Activated T-cell treated with anti-CD3 and anti-CD28 coated beads for 48 hours (primary cell): Measurements from ENCODE around the gene CD109.
"Not testable (repeated sequence)": the region's sequence is repeated elsewhere in the genome, so short reads cannot be mapped to it uniquely, and the experiment has no call there.

ENCODE experiments used
- DNase-seq: peaks from one replicate; pipeline ENCODE4 v3.0.0-alpha.2; 2020; ENCODE audit warnings: low read depth

The CD109 gene

DNA sequence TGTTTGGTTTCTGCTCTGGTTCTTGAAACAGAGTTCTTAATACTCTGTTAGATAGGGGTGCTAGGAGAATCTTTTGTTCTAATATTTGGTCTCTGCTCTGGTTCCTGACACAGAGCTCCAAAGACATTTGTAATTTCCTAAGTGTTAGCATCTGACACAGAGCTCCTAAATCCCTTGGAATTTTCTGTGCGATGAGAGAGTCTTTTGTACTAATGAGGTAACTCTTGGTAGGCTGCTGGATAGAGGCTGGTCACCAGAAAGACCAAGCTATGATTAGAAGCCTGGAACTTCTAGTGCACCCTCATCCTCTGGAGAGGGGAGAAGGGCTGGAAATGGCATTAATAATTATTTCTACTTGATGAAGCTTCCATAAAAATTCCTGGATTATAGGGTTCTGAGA is 7.7 kb upstream of the CD109 start:
- DNase-seq: no peak

DNA sequence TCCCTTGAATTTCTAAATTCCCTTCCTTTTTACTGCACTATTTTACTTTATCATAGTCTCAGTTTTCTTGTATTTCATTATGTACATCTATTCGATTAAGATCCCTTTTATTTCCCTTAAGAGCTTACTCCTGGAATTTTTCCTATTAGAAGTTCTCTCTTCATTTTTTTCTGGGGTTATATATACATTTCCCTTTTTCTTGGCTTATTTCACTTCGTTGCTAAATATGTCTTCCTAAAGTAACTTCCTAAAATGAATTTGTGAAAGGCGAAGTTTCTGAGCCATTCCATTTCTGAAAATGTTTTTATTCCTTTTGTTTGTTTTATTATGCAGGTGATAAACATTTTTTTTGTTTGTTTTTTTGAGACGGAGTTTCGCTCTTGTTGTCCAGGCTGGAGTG is 5.9 kb upstream of the CD109 start:
- no peak for DNase-seq

DNA sequence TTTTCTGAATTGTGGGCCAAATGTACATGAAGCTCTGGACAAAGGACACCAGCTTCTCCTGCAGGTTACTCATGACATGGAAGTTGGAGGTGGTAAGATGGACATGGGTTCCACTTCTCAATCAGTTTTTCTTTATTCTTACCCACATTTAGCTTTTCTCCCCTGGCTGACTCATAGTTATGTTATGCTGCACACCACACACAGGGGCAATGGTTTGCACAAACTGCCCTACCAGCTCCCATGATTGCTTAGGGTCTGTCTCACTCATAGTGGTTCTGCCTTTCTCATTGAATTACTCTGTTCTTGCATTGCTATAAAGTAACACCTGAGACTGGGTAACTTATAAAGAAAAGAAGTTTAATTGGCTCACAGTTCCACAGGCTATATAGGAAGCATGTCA is 4.5 kb upstream of the CD109 start:
- DNase-seq: no peak

DNA sequence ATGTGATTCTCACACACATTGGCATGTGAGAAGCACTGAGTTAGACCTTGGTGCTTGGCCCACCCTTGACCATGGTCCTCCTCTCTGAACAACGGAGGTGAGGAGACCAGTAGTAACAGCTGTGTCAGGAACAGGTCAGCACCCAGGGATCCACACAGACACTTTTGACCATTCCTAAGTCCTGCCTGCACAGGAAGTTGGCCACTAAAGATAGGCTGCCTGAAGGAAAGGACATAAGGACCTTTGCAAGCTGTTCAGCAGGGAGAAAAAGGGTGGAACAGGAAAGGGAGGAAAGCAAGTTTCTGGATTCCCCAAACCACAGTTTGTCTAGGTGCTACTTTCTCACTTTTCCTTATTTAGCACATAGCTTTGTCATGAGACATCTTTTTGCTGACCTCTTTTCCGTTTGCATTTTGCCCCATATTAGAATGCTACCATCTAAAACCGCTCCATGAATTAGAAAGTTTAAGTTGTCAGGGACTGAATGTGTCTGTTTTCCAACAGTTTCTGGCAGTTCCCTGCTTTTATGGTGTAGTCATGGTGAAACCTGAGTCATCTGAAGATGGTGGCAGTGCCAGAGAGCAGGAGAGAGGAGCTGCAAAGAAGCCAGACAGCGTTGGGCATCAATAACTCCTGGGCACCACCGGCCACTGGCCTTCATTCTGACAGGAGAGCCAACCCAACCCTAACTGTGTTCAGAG is 1.1 kb upstream of the CD109 start:
- no peak for DNase-seq

DNA sequence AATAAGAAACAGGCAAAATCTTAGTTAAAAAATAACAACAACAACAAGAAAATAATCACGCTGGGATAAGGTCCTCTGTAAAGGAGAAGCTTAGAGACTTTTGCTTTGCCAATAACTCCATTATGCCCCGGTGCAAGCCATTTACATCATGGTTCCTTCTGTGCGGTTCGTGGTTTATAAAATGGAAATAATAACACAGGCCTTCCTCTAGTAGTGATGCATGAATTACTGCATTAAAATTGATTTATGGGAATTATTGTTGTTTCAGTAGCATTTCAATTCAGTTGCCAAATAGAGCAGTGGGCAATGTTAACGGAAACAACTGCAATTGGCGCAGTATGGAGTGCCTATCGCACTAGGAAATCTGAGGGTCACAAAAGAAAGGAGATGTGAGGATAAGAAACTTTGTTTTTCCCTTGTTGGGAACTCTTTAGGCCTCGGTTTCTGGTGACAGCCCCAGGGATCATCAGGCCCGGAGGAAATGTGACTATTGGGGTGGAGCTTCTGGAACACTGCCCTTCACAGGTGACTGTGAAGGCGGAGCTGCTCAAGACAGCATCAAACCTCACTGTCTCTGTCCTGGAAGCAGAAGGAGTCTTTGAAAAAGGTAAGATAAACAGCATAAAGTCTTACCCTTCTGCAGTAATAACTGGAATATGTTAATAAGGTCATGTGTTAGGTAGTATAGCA is 1.1 kb downstream of the CD109 start:
- DNase-seq: no peak

DNA sequence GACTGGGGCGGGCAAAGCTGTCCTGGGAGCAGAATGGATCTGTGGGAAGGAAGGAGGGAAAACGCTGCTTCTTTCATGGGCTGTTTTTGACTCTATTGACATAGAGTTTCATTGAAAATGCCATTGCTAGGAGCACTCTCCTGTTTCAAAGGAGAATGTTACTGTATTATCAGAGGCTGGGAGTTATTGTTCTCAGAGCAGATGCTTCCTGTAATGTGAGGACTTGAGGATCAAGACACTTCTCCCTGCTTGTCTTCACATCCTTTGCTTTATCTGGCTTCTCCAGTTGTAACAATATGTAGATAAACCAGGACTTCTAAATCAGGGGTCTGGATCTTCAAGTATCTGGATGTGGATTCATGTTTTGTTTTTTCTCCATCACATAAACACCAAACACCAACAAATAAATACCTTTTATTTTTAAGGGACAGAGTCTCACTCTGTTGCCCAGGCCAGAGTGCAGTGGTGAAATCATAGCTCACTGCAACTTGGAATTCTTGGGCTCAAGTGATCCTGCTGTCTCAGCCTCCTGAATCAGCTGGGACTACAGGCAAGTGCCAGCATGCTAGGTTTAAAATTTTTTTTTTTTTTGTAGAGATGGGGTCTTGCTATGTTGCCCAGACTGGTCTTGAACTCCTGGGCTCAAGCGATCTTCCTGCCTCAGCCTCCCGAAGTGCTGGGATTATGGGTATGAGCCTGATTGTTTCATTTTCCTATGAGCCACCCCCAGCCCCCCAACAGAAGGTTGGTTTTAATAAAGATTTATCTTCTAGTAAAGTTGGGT is 3.9 kb downstream of the CD109 start:
- DNase-seq: no peak

DNA sequence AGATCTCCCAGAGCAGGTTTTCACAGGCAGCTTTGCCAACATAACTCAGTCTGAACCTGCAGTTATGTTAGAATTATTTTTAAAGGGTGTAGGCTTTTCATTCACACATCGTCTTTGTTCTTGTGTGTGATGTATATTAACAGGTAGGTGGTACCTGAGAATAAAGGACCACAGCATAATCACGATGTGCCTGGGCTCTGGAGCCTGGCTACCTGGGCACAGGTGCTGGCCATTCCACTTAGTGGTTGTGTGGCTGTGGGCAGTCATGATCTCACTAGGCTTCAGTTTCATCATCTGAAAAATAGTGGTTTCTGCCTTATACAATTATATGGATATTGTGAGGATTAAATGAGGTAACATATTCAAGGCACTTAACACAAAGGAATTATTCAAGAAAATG is 6.4 kb downstream of the CD109 start:
- DNase-seq: no peak

DNA sequence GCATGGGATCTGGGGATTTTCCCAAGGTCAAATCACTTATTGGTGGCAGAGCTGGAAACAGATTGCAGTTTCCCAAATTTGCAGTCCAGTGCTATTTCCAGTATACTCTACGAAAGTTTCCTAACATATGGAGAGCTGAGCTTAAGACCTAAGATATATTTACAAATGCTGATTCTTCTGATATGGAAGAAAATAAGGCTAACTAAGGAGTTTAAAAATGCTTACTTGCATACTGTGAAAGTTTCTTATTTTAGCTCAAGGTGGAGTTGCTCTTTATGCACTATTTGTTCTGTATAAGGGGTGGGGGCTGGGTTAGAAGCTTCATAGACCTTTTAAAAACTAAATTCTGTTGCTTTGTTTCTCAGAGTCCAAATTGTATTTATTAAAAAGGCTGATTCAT is 7.5 kb downstream of the CD109 start:
- DNase-seq: no peak

DNA sequence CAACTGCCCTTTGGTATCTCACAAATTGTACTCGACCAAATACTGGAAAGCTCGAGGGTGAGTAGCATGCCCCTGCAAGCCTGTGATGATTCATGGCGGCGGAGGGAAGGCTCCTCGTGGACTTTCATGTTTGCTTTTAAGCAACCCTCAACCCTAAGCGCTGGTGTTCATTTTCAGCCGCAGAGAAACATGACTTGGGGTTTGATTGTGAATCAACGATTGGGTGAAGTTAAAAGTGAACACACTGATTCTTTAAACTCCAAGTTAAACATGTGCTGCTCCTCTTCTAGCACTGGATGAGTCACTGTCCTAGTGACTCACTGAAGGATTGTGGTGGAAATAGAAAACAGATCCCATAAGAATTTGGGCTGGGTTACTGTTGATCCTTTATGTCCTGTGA is 8.3 kb downstream of the CD109 start:
- DNase-seq: peak; percentile 47

DNA sequence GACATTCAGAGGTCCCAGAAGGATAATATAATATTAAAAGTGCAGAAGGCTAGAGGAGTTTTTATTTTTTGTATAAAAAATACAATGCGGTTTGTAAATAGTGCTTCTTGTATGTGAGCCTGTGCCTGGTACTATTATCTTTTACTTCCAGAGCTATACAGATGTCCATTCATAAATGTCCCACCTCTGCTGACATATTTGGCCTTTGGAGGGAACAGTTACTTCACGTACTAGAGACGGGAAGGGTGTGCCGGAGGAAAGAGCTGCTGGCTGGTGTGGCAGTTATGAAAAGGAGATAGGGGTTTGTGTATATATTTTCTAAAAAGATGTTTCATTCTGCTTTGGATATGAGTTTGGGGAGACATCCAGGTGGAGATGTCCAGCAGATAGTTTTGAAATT is 8.8 kb downstream of the CD109 start:
- no peak for DNase-seq

DNA sequence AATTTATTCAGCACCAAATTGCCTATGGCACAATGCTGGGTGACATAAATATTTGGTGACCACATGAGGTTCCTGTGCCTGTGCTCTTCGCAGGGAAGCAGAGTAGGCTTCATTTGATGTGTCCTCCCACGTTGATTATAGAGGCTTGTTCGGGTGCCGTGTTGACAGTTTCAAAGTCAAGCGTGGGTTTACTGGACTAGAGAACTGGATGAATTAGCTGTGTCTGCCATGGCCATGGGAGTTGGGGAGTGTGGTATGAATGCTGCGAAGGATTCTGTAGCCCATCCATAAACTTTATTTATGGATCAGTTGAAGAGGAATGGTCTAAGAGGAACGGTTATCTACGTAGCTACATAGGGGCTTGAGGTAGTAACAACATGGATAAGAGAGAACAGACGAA is 11.0 kb downstream of the CD109 start:
- DNase-seq: no peak

DNA sequence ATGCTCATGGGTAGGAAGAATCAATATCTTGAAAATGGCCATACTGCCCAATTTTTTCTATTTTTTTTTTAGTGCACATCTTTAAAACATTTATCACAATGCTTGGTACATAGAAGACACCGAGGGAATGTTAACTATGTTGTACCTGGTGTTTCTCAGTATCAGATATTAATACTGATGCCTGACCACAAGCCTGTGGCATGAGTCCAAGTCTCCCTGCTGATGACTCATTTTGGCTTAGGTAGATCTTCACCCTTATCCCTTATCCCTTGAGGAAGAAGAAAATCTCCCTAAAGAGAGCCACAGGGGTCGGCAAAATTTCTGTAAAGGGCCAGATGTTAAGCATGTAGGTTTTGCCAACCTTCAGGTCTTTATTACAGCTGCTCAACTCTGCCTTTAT is 14.5 kb downstream of the CD109 start:
- DNase-seq: no peak

DNA sequence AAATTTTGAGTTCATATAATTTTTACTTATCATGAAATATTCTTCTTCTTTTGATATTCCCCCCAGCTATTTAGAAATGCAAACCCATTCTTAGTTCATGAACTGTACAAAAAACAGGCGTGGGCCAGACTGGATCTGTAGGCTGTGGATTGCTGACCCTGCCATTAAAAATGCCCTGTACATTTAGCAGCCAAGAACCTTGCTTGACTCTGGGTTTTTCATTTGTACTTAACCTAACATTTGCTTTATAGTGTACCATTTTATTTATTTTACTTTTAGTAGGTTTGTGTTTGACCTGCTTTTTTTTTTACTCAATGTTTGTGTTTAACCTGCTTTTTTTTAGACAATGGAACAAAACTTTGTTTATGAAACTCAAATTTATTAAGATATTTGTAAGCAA is 14.9 kb downstream of the CD109 start:
- DNase-seq: no peak

DNA sequence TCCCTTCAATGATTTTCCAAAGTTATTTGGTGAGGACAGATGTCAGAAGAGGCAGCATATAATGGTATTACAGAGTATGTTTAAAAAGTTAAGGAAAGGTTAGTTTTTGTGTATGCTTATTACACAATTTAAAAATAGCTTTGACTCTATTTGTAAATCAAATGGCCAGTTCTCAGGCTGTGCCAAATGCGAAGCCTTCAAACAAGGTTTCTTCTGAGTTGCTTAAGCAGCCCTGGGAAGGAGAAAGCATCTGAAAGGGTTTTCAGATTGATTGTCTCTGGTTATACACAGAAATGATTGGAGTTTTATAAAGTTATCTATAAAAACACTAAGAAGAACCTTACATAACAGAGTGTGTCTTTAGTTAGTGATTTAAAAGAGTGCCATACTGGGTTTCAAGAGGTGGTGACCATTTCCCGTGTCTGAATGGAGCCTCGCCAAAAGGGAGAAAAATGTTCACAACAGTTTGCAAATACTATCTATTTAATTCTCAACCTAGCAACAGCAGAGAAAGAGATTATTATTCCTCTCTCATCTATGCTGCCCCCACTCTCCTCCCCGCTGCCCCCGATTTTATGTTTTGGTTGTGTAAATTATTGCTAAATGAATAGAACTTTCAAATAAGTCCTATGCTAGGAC is 16.7 kb downstream of the CD109 start:
- no peak for DNase-seq

DNA sequence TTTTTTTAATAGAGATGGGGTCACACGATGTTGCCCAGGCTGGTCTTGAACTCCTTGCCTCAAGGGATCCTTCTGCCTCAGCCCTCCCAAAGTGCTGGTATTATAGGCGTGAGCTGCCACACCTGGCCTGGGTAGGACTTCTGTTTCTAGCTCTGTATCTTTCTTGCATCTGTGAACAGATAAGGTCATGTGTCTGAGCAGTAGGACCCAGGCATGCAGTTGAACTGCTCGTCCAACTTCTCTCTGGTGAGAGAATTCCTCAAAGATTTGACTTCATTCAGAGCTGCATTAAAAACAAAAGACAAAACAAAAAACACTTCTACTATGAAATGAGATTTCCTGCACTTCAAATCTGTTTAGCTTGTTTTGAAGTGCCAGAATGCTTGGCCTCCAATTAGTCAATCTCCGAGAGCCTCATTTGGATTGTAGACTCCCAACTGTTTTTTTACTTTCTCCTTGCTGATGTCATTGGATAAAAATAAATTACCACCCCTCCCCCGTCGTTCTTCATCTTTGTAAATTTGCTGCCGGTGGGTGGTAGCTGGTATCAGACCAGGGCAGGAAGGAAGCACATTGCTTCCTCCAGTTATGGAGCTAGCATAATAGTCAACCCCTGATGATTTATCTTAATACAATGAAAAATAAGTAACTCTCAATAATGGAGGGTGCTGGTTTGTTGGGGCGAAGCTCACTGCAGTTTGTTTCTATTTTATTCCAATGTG is 17.6 kb downstream of the CD109 start:
- DNase-seq: no peak

DNA sequence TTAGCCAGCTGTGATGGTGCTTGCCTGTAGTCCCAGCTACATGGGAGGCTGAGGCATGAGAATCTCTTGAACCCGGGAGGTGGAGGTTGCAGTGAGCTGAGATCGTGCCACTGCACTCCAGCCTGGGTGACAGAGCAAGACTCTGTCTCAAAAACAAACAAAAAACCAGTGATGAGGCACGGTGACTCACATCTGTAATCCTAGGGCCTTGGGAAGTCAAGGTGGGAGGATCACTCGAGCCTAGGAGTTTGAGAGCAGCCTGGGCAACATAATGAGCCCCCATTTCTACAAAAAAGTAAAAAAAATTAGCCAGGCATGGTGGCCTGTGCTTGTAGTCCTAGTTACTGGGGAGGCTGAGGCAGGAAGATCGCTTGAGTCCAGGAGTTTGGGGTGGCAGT is 19.1 kb downstream of the CD109 start:
- DNase-seq: not testable (repeated sequence)

DNA sequence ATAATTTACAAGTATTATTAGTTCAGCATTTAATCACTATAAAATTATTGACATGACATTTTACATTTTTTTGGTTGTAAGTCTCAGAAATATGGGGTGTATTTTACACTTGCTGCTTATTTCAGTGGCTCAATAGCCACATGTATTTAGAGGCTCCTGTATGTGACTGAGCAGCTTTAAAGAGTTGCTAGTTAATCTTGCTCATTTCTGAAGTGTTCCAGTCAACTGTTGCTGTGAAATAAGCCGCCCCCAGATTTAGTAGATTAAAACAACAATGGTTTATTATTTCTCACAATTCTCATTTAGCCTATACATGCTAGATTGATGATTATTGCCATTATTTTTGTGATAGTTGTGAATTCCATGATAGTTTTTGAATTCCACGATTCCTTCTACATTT is 23.0 kb downstream of the CD109 start:
- DNase-seq: no peak

DNA sequence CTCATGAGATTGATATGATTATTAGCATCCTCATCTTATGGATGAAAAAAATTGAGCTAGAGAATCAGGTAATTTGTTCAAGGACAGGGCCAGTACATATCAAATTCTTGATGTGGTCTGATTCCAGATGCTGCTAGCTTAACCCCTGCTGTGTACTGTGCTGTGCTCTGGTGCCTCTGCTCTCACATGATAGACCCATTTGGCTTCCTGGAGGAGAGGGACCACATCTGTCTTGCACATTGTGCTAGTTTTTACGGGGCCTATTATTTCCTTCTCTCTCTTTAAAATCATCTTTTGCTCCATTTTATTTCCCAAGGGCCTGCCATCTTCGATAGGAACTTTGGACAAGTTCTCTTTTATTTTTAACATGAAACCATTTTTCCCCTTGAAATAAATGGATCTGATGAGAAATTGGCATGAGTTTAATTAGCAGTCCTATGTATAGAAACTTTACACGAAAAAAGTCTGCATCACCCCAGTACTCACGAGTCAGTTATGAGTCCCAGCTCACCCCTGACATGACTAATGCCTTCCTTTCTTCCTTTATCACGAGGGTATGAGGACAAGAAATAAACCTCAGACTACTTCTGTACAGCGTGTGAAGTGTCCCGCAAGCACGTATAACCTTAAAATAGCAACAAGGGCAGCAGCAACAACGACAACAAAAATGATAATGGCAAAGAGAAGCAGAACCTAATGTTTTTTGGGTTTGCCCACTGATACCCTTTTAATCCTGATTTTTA is 26.5 kb downstream of the CD109 start:
- no peak for DNase-seq

DNA sequence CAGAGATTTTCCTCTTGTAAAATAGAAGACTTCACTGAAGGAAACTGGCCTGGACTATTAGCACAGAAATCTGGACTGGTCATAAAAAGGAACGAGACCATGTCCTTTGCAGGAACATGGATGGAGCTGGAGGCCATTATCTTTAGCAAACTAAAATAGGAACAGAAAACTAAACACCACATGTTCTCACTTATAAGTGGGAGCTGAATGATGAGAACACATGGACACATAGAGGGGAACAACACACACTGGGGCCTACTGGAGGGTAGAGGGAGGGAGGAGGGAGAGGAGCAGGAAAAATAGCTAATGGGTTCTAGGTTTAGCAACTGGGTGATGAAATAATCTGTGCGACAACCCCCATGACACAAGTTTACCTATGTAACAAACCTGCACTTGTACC is 27.5 kb downstream of the CD109 start:
- DNase-seq: not testable (repeated sequence)

DNA sequence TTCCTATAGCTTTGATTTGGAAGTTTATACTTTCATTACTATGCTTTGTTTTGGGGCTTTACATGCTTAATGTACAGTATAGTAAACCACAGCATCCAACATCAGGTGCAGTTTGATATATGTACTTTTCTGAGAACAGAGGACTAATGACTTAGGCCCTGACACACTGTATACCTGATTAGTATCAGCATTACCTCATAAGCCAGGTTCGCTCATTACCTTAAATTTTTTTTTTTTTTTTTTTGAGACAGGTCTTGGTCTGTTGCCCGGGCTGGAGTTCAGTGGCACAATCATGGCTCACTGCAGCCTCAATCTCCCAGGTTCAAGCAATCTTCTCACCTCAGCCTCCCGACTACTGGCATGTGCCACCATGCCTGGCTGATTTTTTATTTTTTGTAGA is 28.4 kb downstream of the CD109 start:
- no peak for DNase-seq

DNA sequence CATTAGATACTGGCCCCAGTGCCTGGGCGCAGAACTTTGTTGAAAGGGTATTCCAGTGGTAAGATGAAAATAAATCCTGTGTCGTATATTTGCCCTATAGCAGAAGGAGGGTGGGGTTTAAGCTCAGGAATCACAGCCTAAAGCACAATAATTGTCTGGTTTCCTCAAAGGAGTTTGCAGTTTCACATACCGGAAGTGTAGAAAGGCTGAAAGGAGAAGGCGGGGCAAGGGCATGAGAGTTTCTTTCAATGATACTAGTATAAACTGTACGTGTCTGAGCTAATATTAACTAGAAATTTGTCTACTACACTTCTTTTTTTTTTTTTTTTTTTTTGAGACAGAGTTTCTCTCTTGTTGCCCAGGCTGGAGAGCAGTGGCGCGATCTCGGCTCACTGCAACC is 29.2 kb downstream of the CD109 start:
- not testable (repeated sequence) for DNase-seq
